ENCODE results near the gene FAM149B1.

Gene FAM149B1

GRCh38 chr10:73233883-73234282 lies 66.0 kb downstream of the FAM149B1 start:
- Histone ChIP-seq H3K4me1 (ENCODE audit: insufficient read depth, low read length) (no peaks in the 10 kb centered on the region), H3K4me2 (ENCODE audit: insufficient read depth, low read length) (no peak overlapping the region), H3K9me3 (ENCODE audit: insufficient read depth, low read length, severe bottlenecking) (no peaks in the 10 kb centered on the region), H3K27me3 (ENCODE audit: insufficient read depth, low read length, poor library complexity) (no peaks in the 10 kb centered on the region), H3K36me3 (ENCODE audit: insufficient read depth, low read length) (peaks cover 73% of the 10 kb centered on the region), H3K79me2 (ENCODE audit: insufficient read depth, low read length) (no peaks in the 10 kb centered on the region; the same call in 1 of the 2 replicates), H4K20me1 (ENCODE audit: insufficient read depth, low read length) (no peaks in the 10 kb centered on the region), H3K27ac (ENCODE audit: low read length) (no peak overlapping the region), H2AFZ (ENCODE audit: low read depth, low read length) (no peak overlapping the region), H3K9ac (ENCODE audit: low read depth, low read length) (no peak overlapping the region), H3K4me3 (ENCODE audit: low read depth in 1 of 2, low read length in 2 of 2) (no peak overlapping the region)
- DNase-seq (no peak), ATAC-seq (ENCODE audit: insufficient read depth, low read depth) (no peak)
- TF ChIP-seq EZH2 (IDR thresholded peaks at IDR 0.05; ENCODE audit: borderline replicate concordance, low read depth, low read length, severe bottlenecking), result no peak
- no peak for TF ChIP-seq CTCF (IDR thresholded peaks at IDR 0.05; ENCODE audit: borderline replicate concordance, extremely low read depth, low read length, poor library complexity, severe bottlenecking)

GRCh38 chr10:73234695-73235094 lies 66.8 kb downstream of the FAM149B1 start:
- TF ChIP-seq CTCF (IDR thresholded peaks at IDR 0.05; ENCODE audit: borderline replicate concordance, extremely low read depth, low read length, poor library complexity, severe bottlenecking) (no peak), EZH2 (IDR thresholded peaks at IDR 0.05; ENCODE audit: borderline replicate concordance, low read depth, low read length, severe bottlenecking) (no peak)
- Histone ChIP-seq H4K20me1 (ENCODE audit: insufficient read depth, low read length) (no peaks in the 10 kb centered on the region), H2AFZ (ENCODE audit: low read depth, low read length) (no peak overlapping the region), H3K27me3 (ENCODE audit: insufficient read depth, low read length, poor library complexity) (no peaks in the 10 kb centered on the region), H3K4me2 (ENCODE audit: insufficient read depth, low read length) (no peak overlapping the region), H3K79me2 (ENCODE audit: insufficient read depth, low read length) (no peaks in the 10 kb centered on the region; the same call in 1 of the 2 replicates), H3K36me3 (ENCODE audit: insufficient read depth, low read length) (peaks cover 81% of the 10 kb centered on the region), H3K4me3 (ENCODE audit: low read depth in 1 of 2, low read length in 2 of 2) (no peak overlapping the region), H3K27ac (ENCODE audit: low read length) (no peak overlapping the region), H3K9me3 (ENCODE audit: insufficient read depth, low read length, severe bottlenecking) (no peaks in the 10 kb centered on the region), H3K9ac (ENCODE audit: low read depth, low read length) (no peak overlapping the region), H3K4me1 (ENCODE audit: insufficient read depth, low read length) (no peaks in the 10 kb centered on the region)
- DNase-seq, result no peak
- no peak for ATAC-seq (ENCODE audit: insufficient read depth, low read depth)

- Histone ChIP-seq H4K20me1 (ENCODE audit: insufficient read depth, low read length) (peaks cover 9% of the 10 kb centered on the region; the same call in 1 of the 2 replicates), H3K9ac (ENCODE audit: low read depth, low read length) (no peak overlapping the region), H2AFZ (ENCODE audit: low read depth, low read length) (no peak overlapping the region), H3K27me3 (ENCODE audit: insufficient read depth, low read length, poor library complexity) (no peaks in the 10 kb centered on the region), H3K4me3 (ENCODE audit: low read depth in 1 of 2, low read length in 2 of 2) (no peak overlapping the region), H3K4me1 (ENCODE audit: insufficient read depth, low read length) (peaks cover 5% of the 10 kb centered on the region), H3K9me3 (ENCODE audit: insufficient read depth, low read length, severe bottlenecking) (no peaks in the 10 kb centered on the region), H3K27ac (ENCODE audit: low read length) (no peak overlapping the region), H3K36me3 (ENCODE audit: insufficient read depth, low read length) (peaks cover 90% of the 10 kb centered on the region), H3K79me2 (ENCODE audit: insufficient read depth, low read length) (peaks cover 34% of the 10 kb centered on the region), H3K4me2 (ENCODE audit: insufficient read depth, low read length) (no peak overlapping the region)
- TF ChIP-seq CTCF (IDR thresholded peaks at IDR 0.05; ENCODE audit: borderline replicate concordance, extremely low read depth, low read length, poor library complexity, severe bottlenecking) (no peak), EZH2 (IDR thresholded peaks at IDR 0.05; ENCODE audit: borderline replicate concordance, low read depth, low read length, severe bottlenecking) (no peak)
- ATAC-seq (ENCODE audit: insufficient read depth, low read depth) (no peak), DNase-seq (no peak)
Observed at GRCh38 chr10:73238990-73239566, 71.2 kb downstream of the FAM149B1 start.
